ENCODE data around the gene FLT1.

DNA sequence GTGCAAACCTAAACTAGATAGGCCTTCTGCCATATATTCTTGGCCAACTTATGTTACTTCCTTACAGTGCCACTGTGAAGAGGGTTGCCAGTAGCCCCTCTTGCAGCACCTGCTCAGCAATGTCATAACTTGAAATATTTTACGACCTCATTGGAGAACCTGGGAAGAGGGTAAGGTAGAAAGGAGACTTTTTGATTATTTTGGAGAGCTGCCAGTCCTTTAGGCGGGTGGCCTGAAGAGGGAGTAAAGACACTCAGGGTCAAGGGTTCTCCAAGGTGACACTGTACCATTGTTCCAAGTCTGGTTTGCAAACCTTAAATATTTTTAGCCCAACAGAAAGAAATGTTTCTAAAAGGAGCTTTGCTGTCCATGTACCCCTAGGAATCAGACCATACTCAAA is 118.3 kb downstream of the FLT1 start:
- TF ChIP-seq, protein P1, sequence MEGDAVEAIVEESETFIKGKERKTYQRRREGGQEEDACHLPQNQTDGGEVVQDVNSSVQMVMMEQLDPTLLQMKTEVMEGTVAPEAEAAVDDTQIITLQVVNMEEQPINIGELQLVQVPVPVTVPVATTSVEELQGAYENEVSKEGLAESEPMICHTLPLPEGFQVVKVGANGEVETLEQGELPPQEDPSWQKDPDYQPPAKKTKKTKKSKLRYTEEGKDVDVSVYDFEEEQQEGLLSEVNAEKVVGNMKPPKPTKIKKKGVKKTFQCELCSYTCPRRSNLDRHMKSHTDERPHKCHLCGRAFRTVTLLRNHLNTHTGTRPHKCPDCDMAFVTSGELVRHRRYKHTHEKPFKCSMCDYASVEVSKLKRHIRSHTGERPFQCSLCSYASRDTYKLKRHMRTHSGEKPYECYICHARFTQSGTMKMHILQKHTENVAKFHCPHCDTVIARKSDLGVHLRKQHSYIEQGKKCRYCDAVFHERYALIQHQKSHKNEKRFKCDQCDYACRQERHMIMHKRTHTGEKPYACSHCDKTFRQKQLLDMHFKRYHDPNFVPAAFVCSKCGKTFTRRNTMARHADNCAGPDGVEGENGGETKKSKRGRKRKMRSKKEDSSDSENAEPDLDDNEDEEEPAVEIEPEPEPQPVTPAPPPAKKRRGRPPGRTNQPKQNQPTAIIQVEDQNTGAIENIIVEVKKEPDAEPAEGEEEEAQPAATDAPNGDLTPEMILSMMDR (IDR thresholded peaks at IDR 0.05) = no peak
- TF ChIP-seq ZFX (IDR thresholded peaks at IDR 0.05; ENCODE audit: borderline replicate concordance) = no peak

Measured in 22Rv1 (cell line).